Neural progenitor cell (in vitro differentiated cells): ENCODE data around the gene KCNH2. TPM values are rescaled to one million over a fixed set of nuclear protein-coding genes. Genes with fewer than 3 reads are reported as not detected.

Experiments used
- DNase-seq: peaks from one replicate; pipeline ENCODE4 v3.0.0-alpha.2; 2016; ENCODE audit warnings: low spot score
- H2AFZ ChIP-seq: fragments of 200-600 bp; sonication (generic); replicated peaks from 2 replicates; pipeline ENCODE4 v1.6.1; 2016; ENCODE audit warnings: antibody characterized with exemption
- H3F3A ChIP-seq: fragments of 200-600 bp; sonication (generic); 2 replicates; pipeline ENCODE4 v1.6.1; 2016; ENCODE audit warnings: antibody characterized with exemption, low read depth
- H3K27ac ChIP-seq: fragments of 200-600 bp; sonication (generic); 2 replicates; pipeline ENCODE4 v1.5.1; 2016; ENCODE audit warnings: mild to moderate bottlenecking
- H3K27me3 ChIP-seq: fragments of 200-600 bp; sonication (generic); 2 replicates; pipeline ENCODE4 v1.6.1; 2016; ENCODE audit warnings: mild to moderate bottlenecking, moderate library complexity
- H3K36me3 ChIP-seq: fragments of 200-600 bp; sonication (generic); 2 replicates; pipeline ENCODE4 v1.5.1; 2016
- H3K4me1 ChIP-seq: fragments of 200-600 bp; sonication (generic); 2 replicates; pipeline ENCODE4 v1.6.1; 2016; ENCODE audit warnings: mixed run types
- H3K4me2 ChIP-seq: fragments of 200-600 bp; sonication (generic); 2 replicates; pipeline ENCODE4 v1.6.1; 2016
- H3K4me3 ChIP-seq: fragments of 200-600 bp; sonication (generic); 2 replicates; pipeline ENCODE4 v1.5.1; 2016
- H3K79me2 ChIP-seq: fragments of 200-600 bp; sonication (generic); 2 replicates; pipeline ENCODE4 v1.6.1; 2016; ENCODE audit warnings: low read depth
- H3K9ac ChIP-seq: fragments of 200-600 bp; sonication (generic); 2 replicates; pipeline ENCODE4 v1.6.1; 2016
- H3K9me3 ChIP-seq: fragments of 200-600 bp; sonication (generic); 2 replicates; pipeline ENCODE4 v1.5.1; 2016; ENCODE audit warnings: low read depth
- H4K20me1 ChIP-seq: fragments of 200-600 bp; sonication (generic); 2 replicates; pipeline ENCODE4 v1.6.1; 2016; ENCODE audit warnings: low read depth
- H3K27ac Mint-ChIP-seq: 3 replicates; pipeline ENCODE4 v1.8.0; 2021; ENCODE audit warnings: mixed read lengths
- H3K27me3 Mint-ChIP-seq: 2 replicates; pipeline ENCODE4 v1.8.0; 2022; ENCODE audit warnings: low read depth, mild to moderate bottlenecking, inconsistent platforms, moderate library complexity, mixed read lengths; ENCODE audit not compliant: insufficient read depth
- H3K36me3 Mint-ChIP-seq: 3 replicates; pipeline ENCODE4 v1.8.0; 2021; ENCODE audit warnings: mixed read lengths
- H3K4me1 Mint-ChIP-seq: 3 replicates; pipeline ENCODE4 v1.8.0; 2021; ENCODE audit warnings: mixed read lengths
- H3K4me3 Mint-ChIP-seq: 3 replicates; pipeline ENCODE4 v1.8.0; 2021; ENCODE audit warnings: mild to moderate bottlenecking, moderate library complexity, mixed read lengths
- H3K9me3 Mint-ChIP-seq: 3 replicates; pipeline ENCODE4 v1.8.0; 2020; ENCODE audit warnings: mixed read lengths
- CTCF ChIP-seq: fragments of 200-600 bp; sonication (generic); IDR thresholded peaks from 2 replicates; pipeline ENCODE4 v1.5.1; 2017; ENCODE audit warnings: antibody characterized with exemption, mild to moderate bottlenecking
- EZH2 ChIP-seq: fragments of 200-600 bp; sonication (generic); IDR thresholded peaks from 2 replicates; pipeline ENCODE4 v1.6.1; 2017; ENCODE audit warnings: antibody characterized with exemption, mild to moderate bottlenecking, moderate library complexity
- EZH2phosphoT487 ChIP-seq: fragments of 200-600 bp; sonication (generic); IDR thresholded peaks from 2 replicates; pipeline ENCODE4 v1.6.1; 2017; ENCODE audit warnings: antibody characterized with exemption
- total RNA-seq: library from RNA; depleted of rRNA; stranded (reverse); fragments of >200 nt; gene quantifications from 2 replicates; pipeline ENCODE4 v1.2.3, GENCODE V29; 2015; ENCODE audit warnings: low replicate concordance

KCNH2 gene
- total RNA-seq, 1 donor from 2014 or later = 2.6 TPM

DNA sequence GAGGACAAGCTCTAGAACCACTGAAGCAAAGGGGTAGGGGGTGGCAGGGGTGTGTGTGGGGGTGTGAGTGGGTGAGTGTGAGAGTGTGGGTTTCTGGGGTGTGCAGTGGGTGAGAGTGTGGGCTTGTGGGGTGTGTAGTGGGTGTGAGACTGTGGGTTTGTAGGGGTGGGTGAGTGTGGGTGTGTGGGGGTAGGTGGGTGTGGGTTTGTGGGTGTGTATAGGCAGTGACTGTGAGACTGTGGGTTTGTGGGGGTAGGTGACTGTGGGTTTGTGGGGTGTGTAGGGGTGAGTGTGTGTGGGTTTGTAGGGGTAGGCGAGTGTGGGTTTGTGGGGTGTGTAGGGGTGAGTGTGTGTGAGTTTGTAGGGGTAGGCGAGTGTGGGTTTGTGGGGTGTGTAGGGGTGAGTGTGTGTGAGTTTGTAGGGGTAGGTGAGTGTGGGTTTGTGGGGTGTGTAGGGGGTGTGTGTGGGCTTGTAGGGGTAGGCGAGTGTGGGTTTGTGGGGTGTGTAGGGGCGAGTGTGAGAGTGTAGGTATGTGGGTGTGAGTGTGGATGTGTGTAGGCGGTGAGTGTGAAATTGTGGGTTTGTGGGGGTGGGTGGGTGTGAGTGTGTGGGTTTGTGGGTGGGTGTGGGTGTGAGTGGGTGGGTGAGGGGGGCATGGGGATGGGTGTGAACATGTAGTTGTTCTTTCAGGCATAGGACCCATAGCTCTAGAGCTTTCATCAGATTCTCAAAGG lies 21.5 kb upstream of the KCNH2 start:
- Histone ChIP-seq H3K9ac (no peak overlapping the region), H2AFZ (no peak overlapping the region), H3K27me3 (no peaks in the 10 kb centered on the region), H3K27ac (no peak overlapping the region), H3K9me3 (no peaks in the 10 kb centered on the region), H3K36me3 (no peaks in the 10 kb centered on the region), H3F3A (peaks cover 2% of the 10 kb centered on the region), H3K4me1 (peaks cover 8% of the 10 kb centered on the region), H4K20me1 (no peaks in the 10 kb centered on the region), H3K79me2 (no peaks in the 10 kb centered on the region), H3K4me2 (no peak overlapping the region), H3K4me3 (no peak overlapping the region)
- H3K27ac Mint-ChIP-seq = no peak overlapping the region
- H3K36me3 Mint-ChIP-seq = no peaks in the 10 kb centered on the region
- no peak for DNase-seq
- peaks cover 2% of the 10 kb centered on the region for H3K27me3 Mint-ChIP-seq
- TF ChIP-seq EZH2 = no peak
- TF ChIP-seq EZH2phosphoT487 = no peak
- TF ChIP-seq CTCF = no peak
- peaks cover 8% of the 10 kb centered on the region for H3K4me1 Mint-ChIP-seq
- H3K4me3 Mint-ChIP-seq = no peak overlapping the region
- H3K9me3 Mint-ChIP-seq = no peaks in the 10 kb centered on the region

DNA sequence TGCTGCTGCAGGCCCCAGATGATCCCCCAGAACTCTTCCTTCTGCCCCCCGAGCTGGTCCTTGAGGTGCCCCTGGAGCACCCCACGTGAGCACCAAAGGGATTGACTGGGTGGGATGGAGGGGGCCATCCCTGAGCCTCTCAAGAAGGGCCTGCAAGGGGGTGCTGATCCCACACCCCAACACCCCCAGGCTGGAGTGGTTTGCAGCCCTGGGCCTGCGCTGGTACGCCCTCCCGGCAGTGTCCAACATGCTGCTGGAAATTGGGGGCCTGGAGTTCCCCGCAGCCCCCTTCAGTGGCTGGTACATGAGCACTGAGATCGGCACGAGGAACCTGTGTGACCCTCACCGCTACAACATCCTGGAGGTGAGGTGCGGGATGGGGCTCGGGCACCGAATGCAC lies 20.9 kb upstream of the KCNH2 start:
- H3K79me2 ChIP-seq = no peaks in the 10 kb centered on the region
- no peaks in the 10 kb centered on the region for H3K36me3 ChIP-seq
- peaks cover 8% of the 10 kb centered on the region for H3F3A ChIP-seq
- no peak overlapping the region for H3K4me3 Mint-ChIP-seq
- peaks cover 15% of the 10 kb centered on the region for H3K4me1 ChIP-seq
- no peak overlapping the region for H3K4me3 ChIP-seq
- no peak overlapping the region for H3K27ac Mint-ChIP-seq
- no peaks in the 10 kb centered on the region for H4K20me1 ChIP-seq
- no peaks in the 10 kb centered on the region for H3K36me3 Mint-ChIP-seq
- DNase-seq = no peak
- H3K9me3 Mint-ChIP-seq = no peaks in the 10 kb centered on the region
- no peak for TF ChIP-seq EZH2phosphoT487
- TF ChIP-seq CTCF = no peak
- TF ChIP-seq EZH2 = no peak
- H3K4me1 Mint-ChIP-seq = peaks cover 11% of the 10 kb centered on the region
- no peaks in the 10 kb centered on the region for H3K9me3 ChIP-seq
- no peak overlapping the region for H3K9ac ChIP-seq
- H3K27ac ChIP-seq = no peak overlapping the region
- peaks cover 2% of the 10 kb centered on the region for H3K27me3 Mint-ChIP-seq
- H2AFZ ChIP-seq = no peak overlapping the region
- no peaks in the 10 kb centered on the region for H3K27me3 ChIP-seq
- H3K4me2 ChIP-seq = no peak overlapping the region

DNA sequence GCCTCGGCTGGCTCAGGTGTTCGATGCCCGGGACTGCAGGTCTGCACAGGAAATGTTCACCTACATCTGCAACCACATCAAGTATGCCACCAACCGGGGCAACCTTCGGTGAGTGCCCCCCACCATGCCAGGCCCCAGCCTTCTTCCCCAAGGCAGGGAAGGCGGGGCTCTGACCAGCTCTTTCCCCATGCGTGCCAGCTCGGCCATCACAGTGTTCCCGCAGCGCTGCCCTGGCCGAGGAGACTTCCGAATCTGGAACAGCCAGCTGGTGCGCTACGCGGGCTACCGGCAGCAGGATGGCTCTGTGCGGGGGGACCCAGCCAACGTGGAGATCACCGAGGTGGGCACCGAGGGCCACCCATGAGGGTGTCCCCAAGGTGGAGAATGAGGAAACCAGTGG lies 20.2 kb upstream of the KCNH2 start:
- Histone ChIP-seq H3K79me2 (no peaks in the 10 kb centered on the region), H3K36me3 (no peaks in the 10 kb centered on the region), H3K4me3 (no peak overlapping the region), H2AFZ (no peak overlapping the region), H3K27ac (no peak overlapping the region), H3K27me3 (no peaks in the 10 kb centered on the region), H3F3A (peaks cover 13% of the 10 kb centered on the region), H3K9ac (no peak overlapping the region), H3K9me3 (no peaks in the 10 kb centered on the region), H4K20me1 (no peaks in the 10 kb centered on the region), H3K4me1 (peaks cover 21% of the 10 kb centered on the region), H3K4me2 (no peak overlapping the region)
- Mint-ChIP-seq H3K4me3 (peak overlapping the region; percentile 46), H3K27ac (no peak overlapping the region), H3K9me3 (no peaks in the 10 kb centered on the region), H3K4me1 (peaks cover 14% of the 10 kb centered on the region), H3K36me3 (no peaks in the 10 kb centered on the region), H3K27me3 (peaks cover 4% of the 10 kb centered on the region)
- no peak for DNase-seq
- TF ChIP-seq CTCF = no peak
- TF ChIP-seq EZH2 = no peak
- no peak for TF ChIP-seq EZH2phosphoT487
